Heart left ventricle (tissue), 13 donors: ENCODE data around the gene WDR35.

ENCODE experiments used
- POLR2A ChIP-seq, 2 donors: fragments of 450-650 bp; IDR thresholded peaks; one replicate each; pipeline ENCODE4 v1.6.1; 2017; ENCODE audit warnings: antibody characterized with exemption in 2 of 2, mild to moderate bottlenecking in 2 of 2, moderate library complexity in 2 of 2
- TF ChIP-seq, protein P1 (sequence below), 12 donors: fragments of 200-600 bp; sonication (generic) in 4 of 12; IDR thresholded peaks; one replicate each; pipeline versions ENCODE4 v1.5.0 to v1.8.0; 2018 to 2022; ENCODE audit warnings: antibody characterized with exemption in 12 of 12, mild to moderate bottlenecking in 5 of 12
- donor health status: ischemic (EF 13 %, LVEDD 7.1; RV severe dilation, severe dysfunction).
- donor health status: DM: no; HTN: yes; CAD: no.
- donor health status: DM: no; HTN: no; CAD: no.
- donor health status: ischemic (EF 25% LVEDD 6.9; RV normal size, moderate dysfunction).
- donor health status: ischemic (EF 25% LVEDD 5.7; RV mildly dilated, moderate dysfunction).
- donor health status: ischemic (EF 35%, LVEDD 5.7; RV mildly dilated, moderate dysfunction).
- donor health status: nonischemic (EF 11% LVEDD 7.7; RV severe dilation, severe dysfunction).
- donor health status: DM: yes; HTN: yes; CAD: no.
- donor health status: PGD.
- donor health status: ischemic (EF 29% LVEDD 5.4; RV normal size, mild dysfunction).
- donor health status: nonischemic (EF 23%, LVEDD 6.1; RV moderate dilation, normal function).

DNA sequence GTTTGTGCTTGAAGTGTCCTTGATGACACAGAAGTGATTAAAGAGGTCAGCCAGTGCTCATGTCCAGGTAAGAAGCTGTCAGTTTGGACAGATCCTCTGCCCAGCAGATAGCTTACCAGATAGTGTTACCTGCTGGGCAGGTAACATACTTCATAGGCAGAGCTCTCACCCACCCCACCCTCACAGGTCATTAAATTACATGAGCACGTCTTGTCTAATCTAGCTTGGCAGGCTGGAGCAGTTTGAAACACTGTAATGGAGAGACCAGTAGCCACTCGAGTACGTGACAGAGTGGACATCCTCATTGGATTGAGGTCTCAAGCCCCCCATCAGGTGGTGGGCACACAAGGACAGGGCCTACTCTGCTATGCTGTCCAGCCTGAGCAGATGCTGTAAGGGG is 115.2 kb downstream of the WDR35 start:
- no peak for TF ChIP-seq POLR2A (IDR thresholded peaks at IDR 0.05)
- TF ChIP-seq, protein P1, sequence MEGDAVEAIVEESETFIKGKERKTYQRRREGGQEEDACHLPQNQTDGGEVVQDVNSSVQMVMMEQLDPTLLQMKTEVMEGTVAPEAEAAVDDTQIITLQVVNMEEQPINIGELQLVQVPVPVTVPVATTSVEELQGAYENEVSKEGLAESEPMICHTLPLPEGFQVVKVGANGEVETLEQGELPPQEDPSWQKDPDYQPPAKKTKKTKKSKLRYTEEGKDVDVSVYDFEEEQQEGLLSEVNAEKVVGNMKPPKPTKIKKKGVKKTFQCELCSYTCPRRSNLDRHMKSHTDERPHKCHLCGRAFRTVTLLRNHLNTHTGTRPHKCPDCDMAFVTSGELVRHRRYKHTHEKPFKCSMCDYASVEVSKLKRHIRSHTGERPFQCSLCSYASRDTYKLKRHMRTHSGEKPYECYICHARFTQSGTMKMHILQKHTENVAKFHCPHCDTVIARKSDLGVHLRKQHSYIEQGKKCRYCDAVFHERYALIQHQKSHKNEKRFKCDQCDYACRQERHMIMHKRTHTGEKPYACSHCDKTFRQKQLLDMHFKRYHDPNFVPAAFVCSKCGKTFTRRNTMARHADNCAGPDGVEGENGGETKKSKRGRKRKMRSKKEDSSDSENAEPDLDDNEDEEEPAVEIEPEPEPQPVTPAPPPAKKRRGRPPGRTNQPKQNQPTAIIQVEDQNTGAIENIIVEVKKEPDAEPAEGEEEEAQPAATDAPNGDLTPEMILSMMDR (IDR thresholded peaks at IDR 0.05), result no peak
